ENCODE measurements around the gene TIGD6. TPM values are rescaled to one million over a fixed set of nuclear protein-coding genes. Genes with fewer than 3 reads are reported as not detected.

TIGD6 gene
- total and polyA plus RNA-seq, 2 donors (not counting 3 experiments of a cell fraction or from before 2014, with no cell fraction given) = 3.6 to 5.4 TPM

- no peak overlapping the region for H3K4me2 ChIP-seq (ENCODE audit: insufficient read depth, low read length)
- no peak overlapping the region for H3K27ac ChIP-seq (ENCODE audit: insufficient read depth, low read depth, low read length)
- TF ChIP-seq GATA2 (IDR thresholded peaks at IDR 0.05; ENCODE audit: insufficient read depth, insufficient read length, low read depth, low read length) = no peak
- TF ChIP-seq MYC (IDR thresholded peaks at IDR 0.05; ENCODE audit: low read depth, low read length) = no peak
- no peak for TF ChIP-seq EZH2 (IDR thresholded peaks at IDR 0.05; ENCODE audit: borderline replicate concordance, low read depth, low read length, severe bottlenecking)
- TF ChIP-seq MAX (IDR thresholded peaks at IDR 0.05; ENCODE audit: insufficient read depth, insufficient read length) = no peak
- TF ChIP-seq FOS (IDR thresholded peaks at IDR 0.05; ENCODE audit: borderline replicate concordance, insufficient read depth, low read length) = no peak
- TF ChIP-seq POLR2AphosphoS5 (IDR thresholded peaks at IDR 0.05; ENCODE audit: insufficient read depth, low read depth, low read length) = no peak
- TF ChIP-seq CTCF (IDR thresholded peaks at IDR 0.05; ENCODE audit: extremely low read depth in 1 of 2, insufficient read depth in 1 of 2, low read depth in 1 of 2, low read length in 2 of 2) = no peak
- no peak for TF ChIP-seq POLR2A (IDR thresholded peaks at IDR 0.05; ENCODE audit: low read depth, low read length)
- no peak for TF ChIP-seq JUN (IDR thresholded peaks at IDR 0.05; ENCODE audit: borderline replicate concordance, insufficient read depth, insufficient read length, low read depth)
- DNase-seq (ENCODE audit: low read depth, low spot score) = no peak
- FAIRE-seq = no peak
- no peak overlapping the region for H3K4me3 ChIP-seq (replicated peaks in 1 of 3; ENCODE audit: insufficient read depth in 1 of 3, low read depth in 1 of 3, low read length in 3 of 3)
- no peaks in the 10 kb centered on the region for H3K79me2 ChIP-seq (ENCODE audit: control insufficient read depth, insufficient read depth, low read length)
- ChIA-PET POLR2A (no interaction called here), CTCF (interaction anchor here (0.5 to 13.6 kb wide), 16 partner anchors 9 to 1106 kb away, joined by 3 to 421 read pairs (median 8); no protein-coding TSS in a partner anchor)
- dilution Hi-C loops (cut with MboI; ENCODE audit: extremely low pct_ligation_motif_present, low sequenced_read_pairs) (no loop called here), intact Hi-C loops (cut with micrococcal nuclease) (no loop called here)
- no peaks in the 10 kb centered on the region for H3K9me1 ChIP-seq (replicated peaks; ENCODE audit: control insufficient read depth, extremely low read depth, insufficient read depth, low read length)
- no peaks in the 10 kb centered on the region for H3K9me3 ChIP-seq (replicated peaks; ENCODE audit: control insufficient read depth, insufficient read depth, low read length)
- no peak overlapping the region for H2AFZ ChIP-seq (ENCODE audit: low read depth, low read length)
- H3K9ac ChIP-seq (replicated peaks; ENCODE audit: extremely low read depth, insufficient read depth, low read length) = no peak overlapping the region
- no peaks in the 10 kb centered on the region for H3K27me3 ChIP-seq (ENCODE audit: control insufficient read depth in 2 of 2, insufficient read depth in 2 of 2, low read length in 2 of 2)
- H4K20me1 ChIP-seq (replicated peaks; ENCODE audit: control insufficient read depth, extremely low read depth, insufficient read depth, low read length) = no peaks in the 10 kb centered on the region
- H3K36me3 ChIP-seq (ENCODE audit: control insufficient read depth in 2 of 2, extremely low read depth in 1 of 2, insufficient read depth in 2 of 2, low read length in 2 of 2) = no peaks in the 10 kb centered on the region
- peaks cover 21% of the 10 kb centered on the region for H3K4me1 ChIP-seq (ENCODE audit: control insufficient read depth, extremely low read depth, insufficient read depth, low read length)
- no TSS peak for BruUV-seq (replicated peaks)
Observed at GRCh38 chr5:149957855-149958254, 42.6 kb downstream of the TIGD6 start.
